GM19025 (cell line): ENCODE results near the gene CA9.
A peak's percentile ranks its signal among the peaks of the same experiment; 100 is the strongest.
"Not testable (repeated sequence)": the region's sequence is repeated elsewhere in the genome, so short reads cannot be mapped to it uniquely, and the experiment has no call there.

Source experiments
- ATAC-seq: cut with Tn5 transposase; IDR thresholded peaks from one replicate; pipeline ENCODE4 v1.9.1; 2021; ENCODE audit warnings: mild to moderate bottlenecking, low read depth, moderate library complexity; ENCODE audit not compliant: unreplicated experiment

CA9 gene

DNA sequence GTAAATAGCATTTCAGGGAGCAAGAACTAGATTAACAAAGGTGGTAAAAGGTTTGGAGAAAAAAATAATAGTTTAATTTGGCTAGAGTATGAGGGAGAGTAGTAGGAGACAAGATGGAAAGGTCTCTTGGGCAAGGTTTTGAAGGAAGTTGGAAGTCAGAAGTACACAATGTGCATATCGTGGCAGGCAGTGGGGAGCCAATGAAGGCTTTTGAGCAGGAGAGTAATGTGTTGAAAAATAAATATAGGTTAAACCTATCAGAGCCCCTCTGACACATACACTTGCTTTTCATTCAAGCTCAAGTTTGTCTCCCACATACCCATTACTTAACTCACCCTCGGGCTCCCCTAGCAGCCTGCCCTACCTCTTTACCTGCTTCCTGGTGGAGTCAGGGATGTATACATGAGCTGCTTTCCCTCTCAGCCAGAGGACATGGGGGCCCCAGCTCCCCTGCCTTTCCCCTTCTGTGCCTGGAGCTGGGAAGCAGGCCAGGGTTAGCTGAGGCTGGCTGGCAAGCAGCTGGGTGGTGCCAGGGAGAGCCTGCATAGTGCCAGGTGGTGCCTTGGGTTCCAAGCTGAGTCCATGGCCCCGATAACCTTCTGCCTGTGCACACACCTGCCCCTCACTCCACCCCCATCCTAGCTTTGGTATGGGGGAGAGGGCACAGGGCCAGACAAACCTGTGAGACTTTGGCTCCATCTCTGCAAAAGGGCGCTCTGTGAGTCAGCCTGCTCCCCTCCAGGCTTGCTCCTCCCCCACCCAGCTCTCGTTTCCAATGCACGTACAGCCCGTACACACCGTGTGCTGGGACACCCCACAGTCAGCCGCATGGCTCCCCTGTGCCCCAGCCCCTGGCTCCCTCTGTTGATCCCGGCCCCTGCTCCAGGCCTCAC is at the start of gene CA9:
Gene CA9 (plus strand): TSS at position 797 of the 893 bp plus-strand sequence. CDS start 32 bp downstream, at position 829.
- no peak for ATAC-seq

DNA sequence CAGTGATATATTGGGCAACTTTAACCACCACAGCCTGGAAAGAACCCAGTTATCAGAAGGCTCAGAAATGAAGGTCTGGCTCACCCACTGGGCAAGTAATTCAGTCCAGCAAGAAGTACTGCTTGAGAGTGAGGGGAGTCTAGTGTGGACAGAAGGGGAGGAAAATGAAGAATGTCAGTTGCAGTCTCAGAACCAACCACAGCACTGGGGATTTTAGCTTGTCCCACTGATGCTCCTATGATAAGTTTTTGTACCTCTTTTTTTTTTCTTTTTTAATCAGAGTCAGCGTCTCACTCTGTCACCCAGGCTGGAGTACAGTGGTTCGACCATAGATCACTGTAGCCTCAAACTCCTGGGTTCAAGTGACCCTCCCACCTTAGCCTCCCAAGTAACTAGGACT is 46.2 kb upstream of the CA9 start:
- no peak for ATAC-seq

DNA sequence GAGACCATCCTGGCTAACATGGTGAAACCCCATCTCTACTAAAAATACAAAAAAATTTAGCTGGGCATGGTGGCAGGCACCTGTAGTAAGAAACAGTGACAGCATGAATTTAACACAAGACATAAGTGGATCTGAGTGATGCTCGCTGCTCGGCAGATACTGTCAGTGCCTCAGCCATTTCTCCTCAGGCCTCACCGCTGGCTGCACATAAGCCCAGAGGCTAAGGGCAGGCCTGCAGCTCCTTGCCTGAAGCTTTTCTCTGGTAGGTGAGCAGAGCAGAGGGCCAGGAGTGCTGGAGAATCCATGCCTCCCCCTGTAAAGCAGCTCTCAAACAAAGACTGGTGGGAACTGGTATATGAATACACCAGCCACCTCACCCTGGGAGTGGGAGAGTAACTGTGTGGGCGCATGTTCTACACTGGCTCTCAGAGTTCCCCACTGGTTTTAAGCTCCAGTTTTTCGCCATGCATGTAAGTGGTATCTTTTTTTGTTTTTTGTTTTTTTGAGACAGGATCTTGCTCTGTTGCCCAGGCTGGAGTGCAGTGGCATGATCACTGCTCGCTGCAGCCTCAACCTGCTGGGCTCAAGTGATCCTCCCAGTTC is 45.2 kb upstream of the CA9 start:
- ATAC-seq: no peak

DNA sequence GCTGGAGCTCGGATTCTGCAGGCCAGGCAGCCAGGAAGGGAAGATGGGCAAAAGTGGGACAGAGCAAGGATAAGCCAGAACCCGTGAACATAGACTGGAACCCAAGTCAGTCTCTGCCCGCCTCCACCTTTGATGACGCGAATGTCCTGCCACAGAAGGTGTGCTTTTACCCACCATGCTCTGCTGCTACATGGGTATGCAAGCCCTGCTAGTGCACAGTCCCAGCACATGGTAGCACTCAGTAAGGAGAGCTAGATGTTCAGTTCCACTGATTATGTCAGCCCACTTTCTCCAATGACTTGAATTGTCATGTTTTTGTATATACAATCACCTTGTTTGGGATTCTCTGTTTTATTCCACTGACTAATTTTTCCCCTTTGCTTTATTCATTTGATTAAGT is 44.1 kb upstream of the CA9 start:
- no peak for ATAC-seq

DNA sequence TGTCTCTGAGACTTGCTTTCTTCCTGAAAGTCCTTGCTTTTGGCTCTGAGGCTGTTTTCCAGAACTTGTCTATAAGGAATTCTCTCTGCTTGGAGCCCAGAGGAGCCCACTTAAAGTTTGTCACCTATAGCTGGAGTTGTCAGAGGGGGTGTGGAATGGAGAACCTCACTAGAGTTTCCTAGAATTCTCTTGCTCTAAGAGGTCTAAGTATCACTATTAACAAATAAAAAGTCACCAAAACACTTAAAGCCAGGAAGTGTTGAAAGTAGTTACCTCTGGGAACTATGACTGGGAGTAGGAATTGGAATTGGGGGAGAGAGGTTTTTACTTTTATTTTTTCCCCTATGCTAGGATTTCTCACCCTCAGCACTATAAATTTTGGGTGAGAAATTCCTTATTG is 38.0 kb upstream of the CA9 start:
- no peak for ATAC-seq

DNA sequence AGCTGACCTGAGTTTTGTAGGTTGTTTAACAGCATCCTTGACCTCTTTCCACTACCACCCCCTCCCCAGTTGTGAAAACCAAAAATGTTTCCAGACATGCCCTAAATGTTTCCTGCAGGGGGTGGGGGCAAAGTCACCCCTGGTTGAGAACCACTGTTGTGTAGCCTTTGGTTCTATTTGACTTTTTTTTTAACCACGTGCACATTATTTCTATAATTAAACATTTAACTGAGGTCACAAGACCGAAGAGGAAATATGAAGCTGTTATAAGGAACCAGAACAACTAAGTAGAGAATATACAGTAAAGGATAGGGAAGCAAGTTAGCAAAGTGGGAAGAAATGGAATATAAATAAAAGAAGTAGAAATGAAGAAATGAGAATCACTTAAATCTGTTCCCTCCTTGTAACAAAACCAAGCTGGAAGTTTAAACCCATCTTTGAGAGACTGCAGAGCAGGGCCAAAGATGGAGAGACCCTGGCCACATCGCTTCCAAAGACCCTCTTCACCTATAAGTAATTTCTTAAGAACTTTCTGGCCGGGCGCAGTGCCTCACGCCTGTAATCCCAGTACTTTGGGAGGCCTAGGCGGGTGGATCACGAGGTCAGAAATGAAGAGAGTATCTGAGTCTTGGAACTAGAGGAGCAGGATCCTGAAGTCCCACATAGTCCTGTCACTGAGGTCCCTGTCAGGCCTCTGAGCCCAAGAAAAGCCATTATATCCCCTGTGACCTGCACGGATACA is 37.4 kb upstream of the CA9 start:
- ATAC-seq: no peak

DNA sequence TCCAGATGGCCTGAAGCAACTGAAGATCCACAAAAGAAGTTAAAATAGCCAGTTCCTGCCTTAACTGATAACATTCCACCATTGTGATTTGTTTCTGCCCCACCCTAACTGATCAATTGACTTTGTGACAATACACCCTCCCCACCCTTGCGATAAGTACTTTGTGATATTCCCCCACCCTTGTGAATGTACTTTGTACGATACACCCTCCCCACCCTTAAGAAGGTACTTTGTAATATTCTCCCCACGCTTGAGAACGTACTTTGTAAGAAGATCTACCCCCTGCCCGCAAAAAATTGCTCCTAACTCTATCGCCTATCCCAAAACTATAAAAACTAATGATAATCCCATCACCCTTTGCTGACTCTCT is 36.9 kb upstream of the CA9 start:
- not testable (repeated sequence) for ATAC-seq

DNA sequence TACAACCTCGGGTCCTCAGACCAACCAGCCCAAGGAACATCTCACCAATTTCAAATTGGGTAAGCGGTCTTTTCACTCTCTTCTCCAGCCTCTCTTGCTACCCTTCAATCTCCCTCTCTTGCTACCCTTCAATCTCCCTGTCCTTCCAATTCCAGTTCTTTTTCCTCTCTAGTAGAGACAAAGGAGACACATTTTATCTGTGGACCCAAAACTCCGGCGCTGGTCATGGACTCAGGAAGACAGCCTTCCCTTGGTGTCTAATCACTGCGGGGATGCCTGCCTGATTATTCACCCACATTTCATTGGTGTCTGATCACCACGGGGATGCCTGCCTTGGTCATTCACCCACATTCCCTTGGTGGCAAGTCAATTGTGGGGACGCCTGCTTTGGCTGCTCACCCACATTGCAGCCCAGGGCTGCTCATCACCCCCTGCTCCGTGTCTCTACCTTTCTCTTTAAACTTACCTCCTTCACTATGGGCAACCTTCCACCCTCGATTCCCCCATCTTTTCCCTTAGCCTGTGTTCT is 36.2 kb upstream of the CA9 start:
- ATAC-seq: not testable (repeated sequence)

DNA sequence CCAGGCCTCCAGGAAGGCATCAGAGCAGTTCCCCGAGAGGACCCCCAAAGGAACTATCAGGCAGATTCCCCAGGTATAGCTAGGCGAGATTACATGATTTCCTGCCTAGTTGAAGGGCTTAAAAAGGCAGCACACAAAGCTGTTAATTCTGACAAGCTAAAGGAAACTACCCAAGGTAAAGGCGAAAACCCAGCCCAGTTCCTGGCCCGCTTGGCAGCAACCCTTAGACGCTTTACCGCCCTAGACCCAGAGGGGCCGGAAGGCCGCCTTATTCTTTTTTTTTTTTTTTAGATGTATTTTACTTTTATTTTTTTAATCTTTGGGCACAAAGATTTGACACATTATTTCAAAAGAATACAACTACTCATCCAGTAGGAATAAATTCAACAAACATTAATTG is 35.0 kb upstream of the CA9 start:
- ATAC-seq: not testable (repeated sequence)

DNA sequence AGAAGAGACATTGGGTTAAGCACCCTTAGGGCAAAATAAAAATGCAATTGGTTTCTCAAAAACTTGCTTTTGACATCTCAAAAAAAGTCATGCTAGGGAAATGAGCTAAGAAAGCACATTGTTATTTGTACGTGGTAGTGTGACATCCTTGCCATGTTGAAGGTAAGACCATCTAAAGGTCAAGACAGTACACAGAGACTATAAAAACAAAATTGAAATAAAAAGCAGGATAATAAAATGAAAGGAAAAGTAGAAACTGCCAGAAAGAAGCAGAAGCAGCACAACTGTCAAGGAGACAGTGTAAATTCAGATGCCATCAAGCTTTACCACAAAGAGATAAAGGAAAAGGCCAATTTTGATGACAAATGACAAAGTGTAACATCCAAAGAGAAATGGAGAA is 34.5 kb upstream of the CA9 start:
- not testable (repeated sequence) for ATAC-seq

DNA sequence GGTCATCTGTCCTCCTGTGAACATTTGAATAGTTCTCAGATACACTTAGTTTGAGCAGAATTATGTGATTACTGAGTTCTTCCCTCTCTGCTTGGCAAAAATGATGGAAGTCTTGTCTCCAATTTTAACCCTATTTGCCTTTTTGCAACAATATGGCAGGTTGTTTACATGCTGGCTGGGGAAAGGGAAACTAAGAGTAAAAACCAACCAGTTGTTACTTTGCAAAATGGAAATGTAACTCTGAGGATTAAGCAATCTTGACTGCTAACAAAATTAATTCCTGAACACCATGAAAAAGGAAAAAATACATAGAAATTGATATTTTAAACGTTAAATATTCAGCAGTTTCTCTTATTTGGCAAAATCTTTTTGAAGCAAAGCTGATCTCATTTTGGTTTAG is 34.1 kb upstream of the CA9 start:
- no peak for ATAC-seq

DNA sequence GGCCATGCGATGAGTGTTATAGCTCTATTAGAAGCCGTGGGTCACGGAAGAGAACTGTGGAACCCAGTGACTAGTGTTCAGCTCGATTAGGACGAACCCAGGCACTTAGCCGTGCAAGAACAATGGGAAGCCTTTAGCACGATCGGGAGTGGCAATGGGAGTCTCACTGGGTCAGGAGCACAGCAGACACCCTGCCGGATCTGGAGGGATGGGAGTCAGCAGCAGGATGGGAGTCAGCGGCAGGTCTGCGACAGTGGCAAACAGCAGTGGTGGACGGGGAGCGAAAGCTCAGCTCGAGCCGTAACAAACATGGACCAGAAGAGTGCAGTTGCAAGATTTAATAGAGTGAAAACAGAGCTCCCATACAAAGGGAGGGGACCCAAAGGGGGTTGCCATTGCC is 33.3 kb upstream of the CA9 start:
- not testable (repeated sequence) for ATAC-seq

DNA sequence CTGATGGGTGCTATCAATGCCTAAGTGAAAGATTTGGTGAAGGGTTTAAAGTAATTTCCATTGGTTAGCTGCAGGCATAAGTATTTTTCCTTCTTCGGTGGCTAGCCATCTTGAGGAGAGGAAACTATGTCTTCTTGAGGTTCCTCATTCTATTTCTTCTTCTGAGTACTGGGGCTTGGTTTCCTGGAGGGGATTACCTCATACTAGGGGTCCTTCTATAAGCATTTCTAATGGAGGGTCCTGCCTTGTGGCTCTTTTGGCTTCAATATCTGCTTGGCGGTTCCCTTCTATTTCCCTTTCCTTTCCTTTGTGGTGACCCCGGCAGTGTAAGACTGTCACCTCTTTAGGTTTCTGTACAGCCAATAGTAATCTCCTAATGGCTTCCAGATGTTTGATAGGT is 32.2 kb upstream of the CA9 start:
- ATAC-seq: not testable (repeated sequence)

DNA sequence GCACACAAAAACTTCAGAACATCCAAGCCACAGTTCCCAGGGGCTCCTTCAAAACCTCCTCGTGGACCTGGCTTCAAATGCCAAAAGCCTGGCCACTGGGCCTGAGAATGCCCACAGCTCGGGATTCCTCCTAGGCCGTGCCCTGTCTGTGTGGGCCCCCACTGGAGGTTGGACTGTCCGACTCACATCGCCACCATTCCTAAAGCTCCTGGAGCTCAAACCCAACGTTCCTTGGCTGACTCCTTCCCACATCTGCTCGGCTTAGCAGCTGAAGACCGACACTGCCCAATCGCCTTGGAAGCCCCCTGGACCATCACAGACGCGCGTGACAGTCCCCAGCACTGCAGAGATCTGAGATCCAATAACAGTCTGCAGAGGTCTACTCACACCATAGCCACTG is 30.7 kb upstream of the CA9 start:
- no peak for ATAC-seq

DNA sequence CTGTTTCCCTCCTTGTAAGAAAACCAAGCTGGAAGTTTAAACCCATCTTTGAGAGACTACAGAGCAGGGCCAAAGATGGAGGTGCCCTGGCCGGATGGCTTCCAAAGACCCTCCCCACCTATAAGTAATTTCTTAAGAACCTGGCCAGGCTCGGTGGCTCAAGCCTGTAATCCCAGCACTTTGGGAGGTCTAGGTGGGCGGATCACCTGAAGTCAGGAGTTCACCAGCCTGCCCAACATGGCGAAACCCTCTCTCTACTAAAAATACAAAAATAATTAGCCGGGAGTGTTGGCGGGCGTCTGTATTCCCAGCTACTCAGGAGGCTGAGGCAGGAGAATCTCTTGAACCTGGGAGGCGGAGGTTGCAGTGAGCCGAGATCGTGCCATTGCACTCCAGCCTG is 28.0 kb upstream of the CA9 start:
- ATAC-seq: not testable (repeated sequence)

DNA sequence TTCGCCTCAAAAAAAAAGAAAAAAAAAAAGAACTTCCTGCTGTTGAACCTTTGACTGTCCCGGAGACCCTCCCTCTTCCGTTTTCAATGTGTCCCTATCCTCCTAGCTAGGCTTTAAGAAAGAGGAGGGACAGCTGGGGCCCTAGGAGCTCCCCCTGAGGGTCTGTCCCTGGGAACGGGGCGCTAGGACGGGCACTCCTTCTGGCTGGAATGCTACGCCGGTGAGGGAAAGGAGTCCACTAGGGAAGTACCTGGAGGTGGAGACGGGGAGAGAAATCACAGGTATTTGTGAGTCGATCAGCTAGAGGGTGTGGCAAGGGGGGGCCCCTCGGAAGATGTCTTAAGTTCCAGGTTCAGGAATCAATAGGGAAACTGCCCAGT is 27.6 kb upstream of the CA9 start:
- ATAC-seq: no peak

DNA sequence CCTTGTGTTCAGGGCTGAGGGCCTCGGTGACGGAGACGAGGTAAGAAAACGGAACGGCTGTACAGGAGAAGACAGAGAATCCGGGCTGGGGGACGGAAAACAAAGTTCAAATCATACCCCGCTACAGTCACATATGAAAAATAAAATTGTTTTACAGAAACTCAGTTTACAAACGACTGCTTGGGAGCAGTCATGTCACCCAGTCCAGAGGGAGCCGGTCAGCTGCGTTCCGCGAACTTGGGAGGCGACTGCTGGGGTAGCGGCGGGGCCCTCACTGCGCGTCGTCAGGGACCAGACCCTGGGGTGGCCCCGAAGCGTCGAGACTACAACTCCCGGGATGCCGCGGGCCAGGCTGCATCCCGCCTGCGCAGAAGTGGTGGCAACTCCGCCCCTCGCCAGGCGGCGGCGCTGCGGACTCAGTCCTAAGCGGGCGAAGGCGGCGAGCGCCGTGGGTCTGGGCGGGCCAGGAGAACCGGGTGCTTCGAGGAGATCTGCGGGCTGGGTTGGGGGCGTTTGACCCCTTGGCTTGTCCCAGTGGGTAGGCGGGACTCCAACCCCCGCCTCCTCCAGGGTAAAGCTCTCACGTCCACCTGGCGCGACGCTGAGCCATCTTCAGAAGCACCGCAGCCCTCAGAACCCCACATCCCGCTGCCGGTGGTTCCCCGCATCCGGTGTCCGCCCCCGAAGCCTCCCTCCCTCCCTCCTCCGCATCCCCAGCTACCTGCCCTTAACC is 27.0 kb upstream of the CA9 start:
- peak; percentile 79 for ATAC-seq

DNA sequence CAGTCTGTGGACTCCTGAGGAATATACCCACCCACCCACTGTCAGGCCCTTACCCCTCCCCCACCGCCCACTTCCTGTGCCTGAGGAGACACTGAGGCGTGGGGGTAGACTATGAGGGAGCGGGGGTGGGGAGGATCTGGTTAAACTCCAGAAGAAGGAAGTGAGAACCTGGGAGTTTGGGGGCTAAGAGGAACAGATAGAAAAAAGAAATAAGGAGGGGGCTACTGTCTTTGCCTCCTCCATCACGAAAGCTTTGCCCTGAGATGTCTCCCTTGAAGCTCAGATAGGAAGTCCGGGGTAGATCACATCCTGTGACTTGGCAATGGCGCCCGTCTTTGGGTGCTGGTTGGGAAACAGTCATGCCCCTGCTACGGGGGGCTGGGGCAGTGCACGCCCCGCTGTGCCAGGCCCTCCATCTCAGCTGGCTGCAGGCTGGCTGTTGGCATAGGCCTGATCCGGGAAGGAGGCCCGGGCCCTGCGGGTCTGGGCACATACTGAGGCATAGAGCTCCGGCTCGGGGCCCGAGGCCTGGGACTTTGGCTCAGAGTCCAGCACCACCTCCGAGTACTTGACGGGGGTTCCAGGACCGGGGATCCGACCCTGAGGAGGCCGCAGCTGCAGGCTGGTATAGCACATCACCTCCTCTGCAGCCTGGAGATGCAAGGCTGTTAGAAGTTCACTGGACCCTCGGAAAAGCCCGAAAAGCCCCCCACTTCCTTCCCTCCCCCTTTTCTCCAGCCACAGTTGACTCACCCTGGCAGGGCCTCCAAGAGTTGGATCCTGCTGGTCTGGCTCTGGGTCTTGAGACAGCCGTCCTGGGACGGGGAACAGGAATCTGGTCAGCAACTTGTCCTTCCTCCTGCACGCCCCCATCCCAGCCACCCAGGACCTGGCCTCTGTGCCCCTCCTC is 24.0 kb upstream of the CA9 start:
- ATAC-seq: no peak

DNA sequence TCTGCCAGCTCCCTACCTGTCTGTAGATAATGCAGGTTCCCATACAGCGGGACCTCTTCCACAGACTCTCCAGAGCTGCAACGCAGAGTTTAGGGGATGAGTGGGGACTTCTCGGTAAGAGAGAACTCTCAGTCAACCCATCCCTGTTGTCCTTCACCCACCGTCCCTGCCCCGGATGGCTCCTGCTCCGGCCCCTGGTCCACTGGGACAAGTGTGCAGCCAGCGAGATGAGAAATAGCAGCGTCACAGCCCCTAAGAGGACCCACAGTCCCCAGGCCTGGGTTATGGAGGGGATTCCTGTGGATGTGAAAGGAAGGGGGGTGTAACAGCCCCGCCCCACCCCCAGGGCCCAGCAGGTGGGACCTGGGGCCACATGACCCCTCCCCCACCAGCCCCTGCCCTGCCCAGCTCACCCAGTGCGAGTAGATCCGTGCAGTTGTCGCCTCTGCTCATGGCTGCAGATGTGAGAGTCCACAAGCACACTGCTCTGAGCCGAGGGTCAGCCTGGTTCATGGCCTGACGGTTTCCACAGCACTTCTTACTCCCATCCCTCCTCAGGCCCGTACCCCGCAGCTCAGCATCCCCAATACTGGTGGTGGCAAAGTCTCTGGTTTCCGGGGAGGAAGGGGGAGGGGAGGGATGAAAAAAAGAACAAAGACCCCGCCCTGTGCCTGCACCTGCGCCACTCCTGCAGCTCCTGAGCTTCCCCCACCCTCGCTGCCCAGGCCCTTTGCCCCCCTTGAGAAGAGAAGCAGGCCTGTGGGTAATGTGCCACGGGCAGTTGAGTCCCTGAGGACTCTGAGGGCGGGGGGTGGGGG is 23.2 kb upstream of the CA9 start, which contains the start of gene SIT1:
Gene SIT1 (minus strand): TSS at position 591 of the 818 bp plus-strand sequence. CDS start 78 bp downstream, at position 513.
- ATAC-seq: no peak
